ENCODE measurements around the gene PFKL. TPM values are rescaled to one million over a fixed set of nuclear protein-coding genes. Genes with fewer than 3 reads are reported as not detected.

Gene PFKL
- total RNA-seq, 1 donor from 2014 or later = 48.7 TPM

DNA sequence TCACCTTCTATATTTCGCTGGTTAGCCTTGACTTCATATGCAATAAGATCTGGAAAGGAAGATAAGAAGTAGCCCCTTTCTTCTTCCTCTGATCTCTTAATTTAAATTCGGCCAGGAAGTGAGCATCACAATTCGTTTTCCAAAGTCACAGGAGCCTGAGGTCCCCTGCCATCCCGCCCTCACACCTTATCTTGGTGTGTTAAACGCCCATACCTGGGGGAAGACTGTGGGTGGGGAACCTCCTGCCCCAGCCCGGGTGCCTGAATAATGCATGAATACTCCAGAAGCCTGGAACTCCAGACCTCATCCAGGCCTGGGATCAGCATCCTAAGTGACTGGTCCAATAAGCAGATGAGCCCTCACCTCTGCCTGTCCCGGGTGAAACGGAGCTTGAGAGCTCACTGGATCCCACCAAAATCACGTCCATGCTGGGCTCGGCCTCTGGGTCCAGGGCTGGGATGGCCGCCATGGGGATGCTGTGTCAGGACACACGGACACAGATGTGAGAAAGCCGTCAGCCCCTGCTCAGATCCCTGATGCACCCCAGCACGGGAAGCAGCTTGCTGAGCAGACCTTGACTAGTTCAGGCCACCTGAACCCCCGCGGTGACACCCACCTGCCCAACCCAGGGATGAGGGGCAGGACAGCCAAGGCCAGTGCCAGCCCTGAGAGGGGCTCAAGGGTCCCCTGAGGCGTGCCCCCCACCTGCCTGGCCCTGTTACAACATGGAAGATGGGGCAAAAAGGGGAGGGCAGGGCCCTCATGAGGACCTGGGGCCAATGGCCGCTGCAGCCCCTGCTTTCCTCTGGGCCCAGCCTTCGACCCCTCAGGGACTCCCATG is 38.8 kb upstream of the PFKL start:
- Histone ChIP-seq H3K9me3 (ENCODE audit: low read depth) (no peaks in the 10 kb centered on the region), H3K4me2 (no peak overlapping the region), H3F3A (ENCODE audit: low read depth) (peaks cover 14% of the 10 kb centered on the region), H3K9ac (no peak overlapping the region), H4K20me1 (ENCODE audit: low read depth) (no peaks in the 10 kb centered on the region), H3K27me3 (no peaks in the 10 kb centered on the region), H3K4me3 (no peak overlapping the region), H3K4me1 (peaks cover 11% of the 10 kb centered on the region), H3K27ac (no peak overlapping the region), H2AFZ (replicated peaks) (no peak overlapping the region), H3K79me2 (ENCODE audit: low read depth) (no peaks in the 10 kb centered on the region), H3K36me3 (no peaks in the 10 kb centered on the region)
- Mint-ChIP-seq H3K27ac (no peak overlapping the region), H3K36me3 (no peaks in the 10 kb centered on the region), H3K4me3 (no peak overlapping the region), H3K27me3 (ENCODE audit: insufficient read depth, low read depth) (peaks cover 11% of the 10 kb centered on the region), H3K9me3 (peaks cover 10% of the 10 kb centered on the region), H3K4me1 (peaks cover 5% of the 10 kb centered on the region)
- DNase-seq (ENCODE audit: low spot score) = no peak
- TF ChIP-seq EZH2phosphoT487 (IDR thresholded peaks at IDR 0.05) (no peak), EZH2 (IDR thresholded peaks at IDR 0.05) (no peak)
- TF ChIP-seq, protein P1, sequence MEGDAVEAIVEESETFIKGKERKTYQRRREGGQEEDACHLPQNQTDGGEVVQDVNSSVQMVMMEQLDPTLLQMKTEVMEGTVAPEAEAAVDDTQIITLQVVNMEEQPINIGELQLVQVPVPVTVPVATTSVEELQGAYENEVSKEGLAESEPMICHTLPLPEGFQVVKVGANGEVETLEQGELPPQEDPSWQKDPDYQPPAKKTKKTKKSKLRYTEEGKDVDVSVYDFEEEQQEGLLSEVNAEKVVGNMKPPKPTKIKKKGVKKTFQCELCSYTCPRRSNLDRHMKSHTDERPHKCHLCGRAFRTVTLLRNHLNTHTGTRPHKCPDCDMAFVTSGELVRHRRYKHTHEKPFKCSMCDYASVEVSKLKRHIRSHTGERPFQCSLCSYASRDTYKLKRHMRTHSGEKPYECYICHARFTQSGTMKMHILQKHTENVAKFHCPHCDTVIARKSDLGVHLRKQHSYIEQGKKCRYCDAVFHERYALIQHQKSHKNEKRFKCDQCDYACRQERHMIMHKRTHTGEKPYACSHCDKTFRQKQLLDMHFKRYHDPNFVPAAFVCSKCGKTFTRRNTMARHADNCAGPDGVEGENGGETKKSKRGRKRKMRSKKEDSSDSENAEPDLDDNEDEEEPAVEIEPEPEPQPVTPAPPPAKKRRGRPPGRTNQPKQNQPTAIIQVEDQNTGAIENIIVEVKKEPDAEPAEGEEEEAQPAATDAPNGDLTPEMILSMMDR (IDR thresholded peaks at IDR 0.05) = no peak

DNA sequence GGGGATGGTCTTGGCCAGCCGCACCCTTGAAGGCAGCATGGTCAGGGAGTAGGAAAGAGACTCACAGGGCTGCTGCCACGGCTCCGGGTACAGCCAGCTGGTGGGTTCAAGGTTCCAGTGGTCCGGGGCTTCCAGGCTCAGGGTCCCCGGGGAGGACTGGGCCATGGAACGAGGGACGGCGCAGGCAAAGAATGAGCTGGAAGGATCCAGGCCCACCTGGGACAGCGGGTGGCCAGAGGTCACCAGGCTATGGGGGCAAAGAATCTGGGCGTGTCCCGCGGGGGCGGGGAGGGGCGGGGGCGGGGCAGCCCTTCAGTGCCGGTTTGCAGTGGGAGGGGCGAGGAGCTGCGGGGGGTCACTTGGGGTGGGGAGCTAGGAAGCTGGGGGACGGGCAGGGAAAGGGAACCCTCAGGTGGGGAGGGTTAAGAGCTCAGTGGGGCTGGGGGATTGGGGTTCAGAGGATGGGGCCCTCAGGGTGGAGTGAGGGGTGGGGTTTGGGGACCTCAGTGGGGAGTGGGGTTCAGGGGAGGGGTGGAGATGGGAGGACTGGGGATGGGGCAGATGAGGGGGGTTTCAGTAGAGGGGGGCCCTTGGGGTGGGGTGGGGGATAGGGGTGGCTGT is 38.1 kb upstream of the PFKL start, which contains the start of gene DNMT3L:
TSS of gene DNMT3L (minus strand) at position 223 of the 621 bp plus-strand sequence. CDS start 638 bp downstream, outside the sequence.
- Mint-ChIP-seq H3K27me3 (ENCODE audit: insufficient read depth, low read depth) (peaks cover 14% of the 10 kb centered on the region), H3K9me3 (peaks cover 10% of the 10 kb centered on the region), H3K4me1 (peaks cover 5% of the 10 kb centered on the region), H3K27ac (no peak within 1 kb of the TSS), H3K4me3 (no peak within 1 kb of the TSS), H3K36me3 (no peaks in the 10 kb centered on the region)
- Histone ChIP-seq H3K4me3 (no peak within 1 kb of the TSS), H3K27me3 (no peaks in the 10 kb centered on the region), H3K9me3 (ENCODE audit: low read depth) (no peaks in the 10 kb centered on the region), H3K4me2 (no peak within 1 kb of the TSS), H3K79me2 (ENCODE audit: low read depth) (no peaks in the 10 kb centered on the region), H4K20me1 (ENCODE audit: low read depth) (no peaks in the 10 kb centered on the region), H3K4me1 (peaks cover 11% of the 10 kb centered on the region), H3K36me3 (no peaks in the 10 kb centered on the region), H3K9ac (no peak within 1 kb of the TSS), H3F3A (ENCODE audit: low read depth) (peaks cover 14% of the 10 kb centered on the region), H3K27ac (no peak within 1 kb of the TSS), H2AFZ (replicated peaks) (no peak within 1 kb of the TSS)
- no peak for DNase-seq (ENCODE audit: low spot score)
- TF ChIP-seq, protein P1 (IDR thresholded peaks at IDR 0.05) = no peak
- TF ChIP-seq EZH2 (IDR thresholded peaks at IDR 0.05) (no peak), EZH2phosphoT487 (IDR thresholded peaks at IDR 0.05) (no peak)

DNA sequence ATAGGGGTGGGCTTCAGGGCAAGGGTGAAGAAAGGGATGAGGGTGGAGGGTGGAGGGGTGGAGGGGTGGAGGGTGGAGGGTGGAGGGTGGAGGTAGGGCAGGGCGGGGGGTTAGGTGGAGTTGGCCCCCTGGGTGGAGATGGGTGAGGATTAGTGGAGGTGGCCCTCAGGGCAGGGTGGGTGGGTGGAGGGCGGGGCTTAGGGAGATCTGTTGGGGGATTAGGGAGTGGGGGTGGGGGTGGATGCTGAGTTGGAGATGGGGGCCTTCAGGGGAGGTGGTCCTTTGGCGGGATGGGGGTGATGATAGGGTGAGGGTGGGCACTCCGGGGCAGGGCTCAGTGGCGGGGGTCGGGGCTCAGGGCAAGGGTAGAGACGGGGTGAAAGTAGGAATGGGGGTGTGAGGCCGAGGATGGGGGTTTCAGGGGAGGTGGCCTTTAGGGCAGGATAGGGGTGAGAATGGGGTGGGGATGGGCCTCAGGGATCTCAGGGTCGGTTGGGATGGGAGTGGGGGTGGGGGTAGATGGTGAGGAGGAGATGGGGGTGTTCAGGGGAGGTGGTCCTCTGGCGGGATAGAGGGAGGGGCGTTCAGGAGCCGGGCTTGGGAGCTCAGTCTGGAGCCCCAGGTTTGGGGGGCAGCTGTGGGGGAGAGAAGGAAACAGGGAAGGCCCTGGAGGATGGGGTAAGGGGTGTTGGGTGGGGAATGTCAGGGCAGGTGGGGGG is 37.4 kb upstream of the PFKL start:
- Histone ChIP-seq H2AFZ (replicated peaks) (no peak overlapping the region), H3K79me2 (ENCODE audit: low read depth) (no peaks in the 10 kb centered on the region), H3K36me3 (no peaks in the 10 kb centered on the region), H3F3A (ENCODE audit: low read depth) (peaks cover 14% of the 10 kb centered on the region), H3K27ac (no peak overlapping the region), H4K20me1 (ENCODE audit: low read depth) (no peaks in the 10 kb centered on the region), H3K27me3 (no peaks in the 10 kb centered on the region), H3K4me2 (no peak overlapping the region), H3K4me3 (no peak overlapping the region), H3K9me3 (ENCODE audit: low read depth) (no peaks in the 10 kb centered on the region), H3K4me1 (peaks cover 11% of the 10 kb centered on the region), H3K9ac (no peak overlapping the region)
- Mint-ChIP-seq H3K27ac (no peak overlapping the region), H3K27me3 (ENCODE audit: insufficient read depth, low read depth) (peaks cover 14% of the 10 kb centered on the region), H3K9me3 (peaks cover 10% of the 10 kb centered on the region), H3K4me3 (no peak overlapping the region), H3K36me3 (no peaks in the 10 kb centered on the region), H3K4me1 (peaks cover 5% of the 10 kb centered on the region)
- TF ChIP-seq EZH2phosphoT487 (IDR thresholded peaks at IDR 0.05) (no peak), EZH2 (IDR thresholded peaks at IDR 0.05) (no peak)
- TF ChIP-seq, protein P1 (IDR thresholded peaks at IDR 0.05) = no peak
- DNase-seq (ENCODE audit: low spot score) = no peak

Data from neural progenitor cell (in vitro differentiated cells).